Embryonic facial prominence (tissue), 1 donor: ENCODE measurements around the gene PATJ.
A peak's percentile ranks its signal among the peaks of the same experiment; 100 is the strongest.
"Not testable (repeated sequence)": the region's sequence is repeated elsewhere in the genome, so short reads cannot be mapped to it uniquely, and the experiment has no call there.

ENCODE experiments used
- DNase-seq: peaks from one replicate; pipeline ENCODE4 v3.0.0-alpha.2; 2016; ENCODE audit errors: extremely low spot score

The PATJ gene, protein sequence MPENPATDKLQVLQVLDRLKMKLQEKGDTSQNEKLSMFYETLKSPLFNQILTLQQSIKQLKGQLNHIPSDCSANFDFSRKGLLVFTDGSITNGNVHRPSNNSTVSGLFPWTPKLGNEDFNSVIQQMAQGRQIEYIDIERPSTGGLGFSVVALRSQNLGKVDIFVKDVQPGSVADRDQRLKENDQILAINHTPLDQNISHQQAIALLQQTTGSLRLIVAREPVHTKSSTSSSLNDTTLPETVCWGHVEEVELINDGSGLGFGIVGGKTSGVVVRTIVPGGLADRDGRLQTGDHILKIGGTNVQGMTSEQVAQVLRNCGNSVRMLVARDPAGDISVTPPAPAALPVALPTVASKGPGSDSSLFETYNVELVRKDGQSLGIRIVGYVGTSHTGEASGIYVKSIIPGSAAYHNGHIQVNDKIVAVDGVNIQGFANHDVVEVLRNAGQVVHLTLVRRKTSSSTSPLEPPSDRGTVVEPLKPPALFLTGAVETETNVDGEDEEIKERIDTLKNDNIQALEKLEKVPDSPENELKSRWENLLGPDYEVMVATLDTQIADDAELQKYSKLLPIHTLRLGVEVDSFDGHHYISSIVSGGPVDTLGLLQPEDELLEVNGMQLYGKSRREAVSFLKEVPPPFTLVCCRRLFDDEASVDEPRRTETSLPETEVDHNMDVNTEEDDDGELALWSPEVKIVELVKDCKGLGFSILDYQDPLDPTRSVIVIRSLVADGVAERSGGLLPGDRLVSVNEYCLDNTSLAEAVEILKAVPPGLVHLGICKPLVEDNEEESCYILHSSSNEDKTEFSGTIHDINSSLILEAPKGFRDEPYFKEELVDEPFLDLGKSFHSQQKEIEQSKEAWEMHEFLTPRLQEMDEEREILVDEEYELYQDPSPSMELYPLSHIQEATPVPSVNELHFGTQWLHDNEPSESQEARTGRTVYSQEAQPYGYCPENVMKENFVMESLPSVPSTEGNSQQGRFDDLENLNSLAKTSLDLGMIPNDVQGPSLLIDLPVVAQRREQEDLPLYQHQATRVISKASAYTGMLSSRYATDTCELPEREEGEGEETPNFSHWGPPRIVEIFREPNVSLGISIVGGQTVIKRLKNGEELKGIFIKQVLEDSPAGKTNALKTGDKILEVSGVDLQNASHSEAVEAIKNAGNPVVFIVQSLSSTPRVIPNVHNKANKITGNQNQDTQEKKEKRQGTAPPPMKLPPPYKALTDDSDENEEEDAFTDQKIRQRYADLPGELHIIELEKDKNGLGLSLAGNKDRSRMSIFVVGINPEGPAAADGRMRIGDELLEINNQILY (N-terminal part only)

DNA sequence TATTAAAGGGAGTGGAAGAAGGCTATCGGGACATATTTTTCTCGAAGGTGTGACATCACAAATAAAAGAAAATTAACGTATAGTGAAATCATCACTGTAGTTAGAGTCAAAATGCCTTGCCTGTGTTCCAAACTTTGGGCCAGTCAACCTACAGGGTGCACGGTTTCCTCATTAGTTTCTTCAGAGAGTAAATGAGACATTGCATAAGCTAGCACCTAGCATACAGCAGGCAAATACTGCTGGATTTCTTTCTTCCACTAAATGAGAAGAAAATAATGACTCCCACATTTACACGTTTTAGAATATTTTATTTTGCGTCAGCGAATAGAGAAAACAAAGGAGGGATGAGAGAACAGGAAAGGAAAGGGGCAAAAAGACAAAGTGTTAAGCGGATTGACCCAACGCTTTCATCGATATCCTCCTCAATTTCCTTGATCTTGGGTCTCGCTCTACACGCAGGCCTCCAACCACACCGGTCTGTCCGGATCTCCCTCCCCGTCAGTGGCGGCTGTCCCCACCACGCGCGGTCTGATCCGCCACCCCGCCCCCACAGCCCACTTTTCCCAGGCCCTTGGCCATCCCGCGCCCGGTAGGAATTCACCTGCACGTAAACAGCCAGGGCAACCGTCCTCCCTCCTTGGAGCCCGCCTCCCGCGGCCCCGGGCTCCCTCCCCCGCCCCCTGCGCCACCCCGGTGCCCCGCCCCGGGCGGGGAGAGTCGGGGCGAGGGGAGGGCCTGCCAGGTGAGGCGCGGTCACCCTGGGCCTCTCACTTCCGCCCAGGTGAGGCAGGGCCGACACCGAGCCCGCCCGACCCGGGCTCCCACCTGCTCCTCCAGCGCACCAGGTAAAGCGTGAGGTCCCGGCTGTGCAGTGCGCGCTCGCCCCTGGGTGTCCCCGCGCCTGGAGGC is at the start of gene PATJ:
TSS of gene PATJ (plus strand) at position 770 of the 909 bp plus-strand sequence. CDS start 20,413 bp downstream, outside the sequence.
- DNase-seq: no peak

- DNase-seq: no peak
Observed at GRCh38 chr1:61699911-61700851, 42.1 kb upstream of the PATJ start.

DNA sequence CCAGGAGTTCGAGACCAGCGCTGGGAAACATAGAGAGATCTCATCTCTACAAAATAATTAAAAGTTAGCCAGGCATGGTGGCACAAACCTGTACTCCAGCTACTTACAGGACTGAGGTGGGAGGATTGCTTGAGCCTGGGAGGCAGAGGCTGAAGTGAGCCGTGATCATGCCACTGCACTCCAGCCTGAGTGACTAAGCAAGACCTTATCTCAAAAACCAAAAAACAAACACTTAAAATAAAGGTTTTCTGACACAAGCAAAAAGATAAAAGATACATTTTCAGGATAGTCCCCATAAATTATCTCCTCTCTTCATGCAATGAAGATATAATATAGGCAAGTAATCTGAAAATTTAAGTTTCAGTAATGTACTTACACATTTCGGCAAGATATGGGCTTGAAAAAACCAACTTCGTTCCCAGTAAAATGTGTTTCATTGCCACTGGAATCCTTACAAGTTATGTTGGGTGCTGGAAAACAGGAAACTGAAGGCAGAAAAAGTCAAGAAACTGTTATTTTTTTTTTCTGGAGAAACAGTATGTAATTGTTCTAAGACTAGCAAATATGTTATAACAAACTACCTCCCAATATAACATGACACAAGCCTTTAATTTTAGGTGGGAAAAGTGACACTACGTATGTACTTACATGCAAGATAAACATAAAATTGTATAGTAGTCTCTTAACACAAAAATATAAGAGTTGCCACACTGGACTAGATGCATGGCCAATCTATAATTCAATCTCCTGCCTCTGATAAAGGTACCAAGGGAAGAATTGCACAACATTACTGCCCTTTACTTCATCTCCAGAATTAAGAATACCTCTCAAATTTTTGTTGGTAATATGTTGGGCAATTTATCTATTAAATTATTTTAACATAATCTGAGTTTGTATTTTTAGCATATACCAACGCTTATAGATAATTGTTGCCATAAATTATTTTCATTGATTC is 33.0 kb upstream of the PATJ start:
- DNase-seq: no peak

GRCh38 chr1:61709908-61710289 is 32.4 kb upstream of the PATJ start:
- no peak for DNase-seq

- not testable (repeated sequence) for DNase-seq
Observed at GRCh38 chr1:61711257-61711656, 31.0 kb upstream of the PATJ start.

DNA sequence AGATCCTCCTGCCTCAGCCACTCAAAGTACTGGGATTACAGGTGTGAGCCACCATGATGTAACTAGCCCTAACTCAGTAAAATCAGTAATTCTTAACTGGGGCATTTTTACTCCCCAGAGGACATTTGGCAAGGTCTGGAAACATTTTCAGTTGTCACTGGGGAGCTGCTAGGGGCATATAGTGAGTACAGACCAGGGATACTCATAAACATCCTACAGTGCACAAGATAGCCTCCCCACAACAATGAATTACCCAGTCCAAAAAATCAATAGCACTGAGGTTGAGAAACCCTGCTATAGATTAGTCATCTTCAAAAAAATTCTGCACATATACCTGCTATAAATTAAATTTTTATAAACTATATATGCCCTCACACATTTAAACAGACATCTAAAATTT is 30.3 kb upstream of the PATJ start:
- DNase-seq: no peak

DNA sequence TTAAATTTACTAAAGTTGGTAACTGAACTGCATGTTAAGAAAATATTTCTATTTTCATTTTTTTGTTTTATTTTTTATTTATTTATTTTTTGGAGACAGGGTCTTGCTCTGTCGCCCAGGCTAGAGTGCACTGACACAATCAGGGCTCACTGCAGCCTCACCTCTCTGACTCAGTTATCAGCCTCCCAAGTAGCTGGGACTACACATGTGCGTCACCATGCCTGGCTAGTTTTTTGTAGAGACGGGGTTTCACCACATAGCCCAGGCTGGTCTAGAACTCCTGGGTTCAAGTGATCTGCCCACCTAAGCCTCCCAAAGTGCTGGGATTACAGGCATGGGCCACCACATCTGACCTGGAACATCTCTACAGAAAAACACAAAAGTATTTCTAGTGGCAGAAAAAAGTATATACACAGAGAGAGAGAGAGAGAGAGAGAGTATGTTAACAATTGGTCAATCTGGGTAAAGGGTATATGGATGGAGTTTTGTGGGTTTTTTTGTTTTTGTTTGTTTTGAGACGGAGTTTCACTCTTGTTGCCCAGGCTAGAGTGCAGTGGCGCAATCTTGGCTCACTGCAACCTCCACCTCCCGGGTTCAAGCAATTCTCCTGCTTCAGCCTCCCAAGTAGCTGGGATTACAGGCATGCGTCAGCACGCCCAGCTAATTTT is 23.1 kb upstream of the PATJ start:
- not testable (repeated sequence) for DNase-seq

DNA sequence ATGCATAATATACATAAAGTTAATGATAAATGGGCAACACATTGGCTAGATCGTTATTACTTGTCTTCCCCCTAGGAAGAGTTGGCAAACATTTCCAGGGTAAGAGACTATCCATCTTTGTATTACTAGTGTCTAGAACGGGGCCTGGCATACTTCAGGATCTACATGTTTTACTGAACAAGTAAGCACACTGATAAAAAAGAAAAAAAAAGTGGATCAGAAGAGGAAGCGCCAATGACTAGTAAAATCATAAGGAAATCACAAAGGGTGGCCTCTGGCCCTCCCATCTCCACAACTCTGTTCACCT is 17.8 kb upstream of the PATJ start:
- DNase-seq: no peak

DNA sequence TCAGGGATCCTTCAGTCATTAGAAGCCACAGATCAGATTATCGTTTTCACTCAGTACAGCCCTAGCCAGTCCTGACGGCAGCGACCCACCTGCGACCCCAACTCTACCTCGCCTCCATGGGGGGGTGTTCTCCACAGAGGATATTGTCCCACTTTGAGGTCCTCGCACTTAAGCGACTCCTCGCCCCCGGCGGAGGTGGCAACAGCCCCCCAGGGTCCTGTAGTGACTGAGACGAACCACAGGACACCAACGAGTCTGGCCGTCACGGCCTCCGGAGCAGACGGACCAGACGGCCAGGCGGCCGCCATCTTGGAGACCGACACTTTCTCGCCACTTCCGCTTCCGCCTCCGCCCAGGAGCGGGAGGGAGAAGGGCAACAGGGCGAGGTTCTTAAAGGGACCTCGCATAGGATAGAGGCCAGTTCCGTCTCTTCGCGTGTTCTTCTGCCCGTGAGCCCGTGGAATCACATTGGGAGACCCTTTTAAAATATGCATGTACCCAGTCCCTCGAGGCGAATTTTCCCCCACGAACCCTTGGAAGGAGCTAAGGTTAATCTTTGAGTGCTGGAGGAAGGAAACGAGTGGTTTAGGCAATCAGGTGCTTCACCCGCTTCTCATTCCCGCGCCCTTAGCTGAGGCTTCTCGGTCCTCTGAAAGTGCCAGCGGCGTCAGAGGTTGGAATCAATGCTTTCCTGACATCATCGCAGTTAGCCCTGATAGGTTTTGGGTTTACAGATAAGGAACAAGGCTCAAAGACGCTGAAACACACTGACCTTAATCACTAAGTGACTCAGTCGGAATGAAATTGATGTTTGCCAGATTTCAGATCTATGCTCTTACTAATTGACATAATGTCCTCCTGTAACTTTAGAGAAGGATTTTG is 17.2 kb upstream of the PATJ start, which contains the start of gene TM2D1:
TSS of gene TM2D1 (minus strand) at position 329 of the 882 bp plus-strand sequence. CDS start at position 308, 21 bp downstream.
- peak; percentile 78 for DNase-seq

DNA sequence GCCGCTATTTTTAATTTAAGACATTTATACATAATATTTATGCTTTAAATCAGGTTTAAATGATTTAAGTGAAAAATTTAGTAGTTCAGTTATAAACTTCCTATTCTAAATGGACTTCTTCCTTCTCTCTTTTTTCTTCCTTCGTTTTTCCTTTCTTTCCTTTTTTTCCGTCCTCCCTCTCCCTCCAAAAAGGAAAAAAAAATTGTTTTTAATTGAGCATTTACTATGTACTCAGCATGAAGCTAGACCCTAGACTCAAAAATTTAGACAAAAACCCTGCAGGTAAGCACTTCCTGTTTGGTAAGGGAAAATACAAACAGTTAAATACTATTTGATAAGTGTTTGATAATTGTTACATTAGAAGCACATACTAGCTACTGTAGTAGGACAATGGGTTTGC is 14.7 kb upstream of the PATJ start:
- DNase-seq: no peak

GRCh38 chr1:61730679-61731078 is 11.6 kb upstream of the PATJ start:
- not testable (repeated sequence) for DNase-seq

GRCh38 chr1:61732726-61733125 is 9.6 kb upstream of the PATJ start:
- no peak for DNase-seq

DNA sequence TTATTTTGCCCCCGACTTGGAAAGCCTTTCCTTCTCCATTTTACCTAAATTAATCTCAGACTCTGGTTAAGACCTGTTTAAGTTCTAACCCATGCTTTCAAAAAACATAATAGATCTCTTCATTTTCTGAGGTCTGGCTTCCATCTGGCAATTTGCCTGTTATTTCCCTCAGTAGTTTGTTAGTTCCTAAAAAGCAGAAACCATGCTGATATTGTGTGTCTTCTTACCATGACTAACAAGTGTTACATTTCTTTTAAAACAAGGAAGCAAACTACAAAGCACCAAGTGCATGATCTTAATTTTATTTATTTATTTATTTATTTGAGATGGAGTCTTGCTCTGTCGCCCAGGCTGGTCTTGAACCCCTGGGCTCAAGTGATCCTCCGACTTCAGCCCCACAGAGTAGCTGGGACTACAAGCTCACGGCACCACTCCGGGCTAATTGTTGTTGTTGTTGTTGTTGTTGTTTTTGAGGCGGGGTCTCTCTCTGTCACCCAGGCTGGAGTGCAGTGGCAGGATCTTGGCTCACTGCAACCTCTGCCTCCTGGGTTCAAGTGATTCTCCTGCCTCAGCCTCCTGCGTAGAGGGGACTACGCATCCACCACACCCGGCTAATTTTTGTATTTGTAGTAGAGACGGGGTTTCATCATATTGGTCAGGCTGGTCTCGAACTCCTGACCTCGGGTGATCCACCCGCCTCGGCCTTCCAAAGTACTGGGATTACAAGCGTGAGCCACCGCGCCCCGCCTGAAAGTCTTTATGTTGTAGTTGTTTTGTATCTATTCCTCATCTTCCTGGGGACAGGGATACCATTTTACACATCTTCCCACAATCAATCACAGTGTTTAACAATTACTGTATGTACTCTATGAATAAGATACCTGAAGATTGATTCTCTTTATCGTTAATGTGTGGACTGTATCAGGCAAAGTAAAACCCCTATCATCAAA is 1.3 kb upstream of the PATJ start:
- DNase-seq: no peak

GRCh38 chr1:61742620-61743430 is 545 bp downstream of the PATJ start:
- DNase-seq: no peak

- DNase-seq: no peak
Observed at GRCh38 chr1:61743431-61743705, 1.1 kb downstream of the PATJ start.
